K562 (cell line): Measurements from ENCODE around the gene IL26. TPM values are rescaled to one million over a fixed set of nuclear protein-coding genes. Genes with fewer than 3 reads are reported as not detected.
"Not testable (repeated sequence)": the region's sequence is repeated elsewhere in the genome, so short reads cannot be mapped to it uniquely, and the experiment has no call there.

Experiments
- ATAC-seq: fragments of 200-7000 bp; cut with Tn5 transposase; 3 replicates; pipeline ENCODE4 v1.9.1; 2020; ENCODE audit warnings: moderate library complexity
- BruUV-seq: library from RNA; stranded (reverse); fragments of 400-500 nt; replicated peaks from 2 replicates; lab custom pipeline; 2021; lab: Mats Ljungman, UMichigan
- CTCF ChIA-PET: fragments of 300-600 bp; formaldehyde crosslinking; extraction: SDS; loops from one replicate; lab custom pipeline; 2021; ENCODE audit warnings: low intra/inter-chr PET ratio; lab: Yijun Ruan, JAX
- POLR2A ChIA-PET: fragments of 300-600, 350-650 bp; sonication (Branson Sonifier 250); formaldehyde crosslinking; extraction: SDS; loops from one replicate; lab custom pipeline; 2021; ENCODE audit warnings: antibody characterized with exemption, inconsistent platforms; lab: Yijun Ruan, JAX
- DNase-seq, 4 experiments: peaks; one replicate each; pipeline versions ENCODE4 v3.0.0 to v3.0.0-alpha.2; 2011 to 2018; ENCODE audit warnings: low spot score in 3 of 4, mixed read lengths in 3 of 4; ENCODE audit errors: extremely low read depth in 1 of 4
- FAIRE-seq: peaks from 2 replicates; lab custom pipeline; 2011; peaks lifted over from hg19 to GRCh38; lab: Jason Lieb, UNC
- H2AFZ ChIP-seq: 2 replicates; pipeline ENCODE4 v1.6.0; 2011; ENCODE audit warnings: low read depth, low read length, control low read depth, inconsistent platforms
- H3K27ac ChIP-seq: fragments of 200-600 bp; 3 replicates; pipeline ENCODE4 v1.8.0; 2011; ENCODE audit warnings: low read depth, mild to moderate bottlenecking, control low read depth, inconsistent platforms, low read length, moderate library complexity, mixed read lengths; ENCODE audit errors: extremely low read depth
- H3K27me3 ChIP-seq, 2 experiments: fragments of 300-600 bp in 1 of 2; 2 replicates in 1 of 2; 3 replicates in 1 of 2; pipeline versions ENCODE4 v1.6.0 to v1.8.0; 2011; ENCODE audit warnings: inconsistent platforms in 2 of 2, low read length in 2 of 2, mild to moderate bottlenecking in 1 of 2, mixed read lengths in 1 of 2, moderate library complexity in 1 of 2; ENCODE audit not compliant: control insufficient read depth in 2 of 2, insufficient read depth in 2 of 2
- H3K36me3 ChIP-seq: fragments of 300-600 bp; 3 replicates; pipeline ENCODE4 v1.8.0; 2011; ENCODE audit warnings: mild to moderate bottlenecking, low read length, inconsistent platforms; ENCODE audit not compliant: control insufficient read depth, insufficient read depth
- H3K4me1 ChIP-seq, 2 experiments: fragments of 200-600 bp in 1 of 2; replicated peaks in 1 of 2; 2 replicates in 1 of 2; 3 replicates in 1 of 2; pipeline versions ENCODE4 v1.5.1 to v1.8.0; 2011; ENCODE audit warnings: inconsistent platforms in 2 of 2, low read length in 2 of 2, mild to moderate bottlenecking in 1 of 2, mixed read lengths in 1 of 2, moderate library complexity in 1 of 2; ENCODE audit not compliant: control insufficient read depth in 2 of 2, insufficient read depth in 2 of 2
- H3K4me2 ChIP-seq: 2 replicates; pipeline ENCODE4 v1.6.1; 2011; ENCODE audit warnings: low read length, control low read depth, inconsistent platforms, mixed read lengths; ENCODE audit not compliant: insufficient read depth
- H3K4me3 ChIP-seq: fragments of 200-600 bp; sonication (generic), shearing (Covaris generic); 2 replicates; pipeline ENCODE4 v1.5.1; 2016; ENCODE audit warnings: control low read depth, inconsistent platforms
- H3K79me2 ChIP-seq: fragments of 200-600 bp; 3 replicates; pipeline ENCODE4 v1.8.0; 2011; ENCODE audit warnings: low read length, inconsistent platforms; ENCODE audit not compliant: control insufficient read depth, insufficient read depth
- H3K9ac ChIP-seq, 2 experiments: 2 replicates each; pipeline versions ENCODE4 v1.6.0 to v1.6.1; 2011; ENCODE audit warnings: low read depth in 2 of 2, low read length in 2 of 2, control low read depth in 1 of 2, inconsistent platforms in 1 of 2, mild to moderate bottlenecking in 1 of 2, mixed read lengths in 1 of 2; ENCODE audit not compliant: insufficient read depth in 1 of 2
- H3K9me1 ChIP-seq: one replicate; pipeline ENCODE4 v1.6.0; 2011; ENCODE audit warnings: inconsistent platforms, mild to moderate bottlenecking, low read length, moderate library complexity; ENCODE audit not compliant: control insufficient read depth, insufficient read depth
- H3K9me3 ChIP-seq: replicated peaks from 2 replicates; pipeline ENCODE4 v1.5.1; 2011; ENCODE audit warnings: low read depth, low read length, inconsistent platforms; ENCODE audit not compliant: control insufficient read depth, insufficient read depth
- H4K20me1 ChIP-seq: replicated peaks from 2 replicates; pipeline ENCODE4 v1.6.1; 2011; ENCODE audit warnings: low read length, inconsistent platforms, mixed read lengths; ENCODE audit not compliant: control insufficient read depth, insufficient read depth
- JUND ChIP-seq, 2 experiments: IDR thresholded peaks; 2 replicates in 1 of 2; 3 replicates in 1 of 2; pipeline ENCODE4 v1.6.1; 2011; ENCODE audit warnings: borderline replicate concordance in 2 of 2, low read depth in 2 of 2, low read length in 2 of 2, improper control_type of control experiment in 1 of 2, missing biosample characterization in 1 of 2, missing genetic modification characterization in 1 of 2, missing genetic modification reagents in 1 of 2
- KLF1 ChIP-seq: fragments of 450-650 bp; IDR thresholded peaks from 2 replicates; pipeline ENCODE4 v1.6.1; 2016; ENCODE audit warnings: missing genetic modification characterization, missing compliant biosample characterization
- NR2C2 ChIP-seq, 2 experiments: fragments of 200-800 bp in 1 of 2; sonication (Bioruptor generic) in 1 of 2; sonication (generic) in 1 of 2; formaldehyde crosslinking in 1 of 2; IDR thresholded peaks; 2 replicates each; pipeline versions ENCODE4 v1.6.1 to v1.8.0; 2016 to 2022; ENCODE audit warnings: mild to moderate bottlenecking in 1 of 2, missing compliant biosample characterization in 1 of 2, missing genetic modification characterization in 1 of 2, missing genetic modification reagents in 1 of 2
- ZNF146 ChIP-seq: IDR thresholded peaks from one replicate; pipeline ENCODE4 v1.6.1; 2018; ENCODE audit warnings: missing compliant biosample characterization; ENCODE audit not compliant: unreplicated experiment
- WGBS: fragments of 100-300 bp; shearing (Covaris generic); methylation state at CpG from one replicate; pipeline ENCODE4 v1.1.6; 2016; ENCODE audit warnings: low coverage, mixed read lengths; ENCODE audit not compliant: insufficient coverage; ENCODE audit errors: missing lambda C conversion rate; 5-methylcytosine and 5-hydroxymethylcytosine counted together
- in situ Hi-C: fragments of 300-500 bp; cut with MboI; formaldehyde crosslinking; loops from 4 replicates; pipeline ENCODE4 v1.15.0; 2018; ENCODE audit warnings: inconsistent platforms, mixed read lengths
- intact Hi-C: fragments of 100-400 bp; cut with micrococcal nuclease; formaldehyde crosslinking; loops from 2 replicates; pipeline ENCODE4 v1.14.2; 2022
- polyA plus RNA-seq, 8 experiments: library from polyadenylated mRNA; depleted of rRNA in 4 of 8; stranded (reverse) in 5 of 8; unstranded in 3 of 8; fragments of >200 nt; fragmentation: Nextera tagmentation in 2 of 8; fragmentation: Illumina TruSeq in 1 of 8; extraction: Ambion mirVana in 2 of 8; extraction: Trizol in 1 of 8; gene quantifications; 2 replicates each; pipeline versions ENCODE4 v1.2.1 to v1.2.3, GENCODE V29; 2011 to 2014; ENCODE audit warnings: inconsistent platforms in 1 of 8, missing spikeins in 1 of 8
- total RNA-seq, 7 experiments: library from RNA; depleted of rRNA in 6 of 7; stranded (reverse); fragments of >200 nt in 6 of 7; fragmentation: Illumina TruSeq in 2 of 7; extraction: Trizol in 2 of 7; gene quantifications; 2 replicates each; pipeline versions ENCODE4 v1.2.1 to v1.2.3, GENCODE V29; 2011 to 2021; ENCODE audit warnings: low replicate concordance in 1 of 7

IL26 gene
- total and polyA plus RNA-seq, 9 of the 15 experiments (the other 6 are each of a cell fraction or from before 2014, with no cell fraction given), result not detected

GRCh38 chr12:68175557-68176061 lies 50.0 kb downstream of the IL26 start:
- H3K36me3 ChIP-seq, result no peaks in the 10 kb centered on the region
- H4K20me1 ChIP-seq, result no peaks in the 10 kb centered on the region
- H3K4me2 ChIP-seq, result no peak overlapping the region
- in situ Hi-C loops, result no loop called here
- no peaks in the 10 kb centered on the region for H3K79me2 ChIP-seq
- H3K9me1 ChIP-seq, result no peaks in the 10 kb centered on the region
- no peak overlapping the region for H3K4me3 ChIP-seq
- H2AFZ ChIP-seq, result no peak overlapping the region
- DNase-seq, result no peak
- H3K9ac ChIP-seq, result no peak overlapping the region
- no peaks in the 10 kb centered on the region for H3K27me3 ChIP-seq
- ChIA-PET CTCF (no interaction called here), POLR2A (no interaction called here)
- FAIRE-seq, result no peak
- H3K4me1 ChIP-seq, result no peaks in the 10 kb centered on the region; a peak in 1 of 5 replicates
- no TSS peak for BruUV-seq
- WGBS, result 0% methylated on average over 4 of the region's 4 CpGs
- H3K9me3 ChIP-seq, result no peaks in the 10 kb centered on the region
- TF ChIP-seq JUND (IDR thresholded peaks at IDR 0.05; ENCODE audit: borderline replicate concordance, low read depth, low read length) (no peak), JUND (tag; IDR thresholded peaks at IDR 0.05; ENCODE audit: borderline replicate concordance, low read depth, low read length) (peak; percentile 34; the same call in 1 of the 3 replicates), NR2C2 (CRISPR knock-in tag; IDR thresholded peaks at IDR 0.05) (no peak), NR2C2 (tag; IDR thresholded peaks at IDR 0.05) (0 out of 2 replicates have a peak, but pooled peaks have one; percentile 26), KLF1 (tag) (no peak)
- no peak; the same call in 2 of the 3 replicates for ATAC-seq
- intact Hi-C loops, result no loop called here
- H3K27ac ChIP-seq, result no peak overlapping the region

- DNase-seq, BruUV-seq, FAIRE-seq, POLR2A ChIA-PET, H3K27ac ChIP-seq, H3K27me3 ChIP-seq, in situ Hi-C loops, H3K9me3 ChIP-seq, H3K4me1 ChIP-seq, CTCF ChIA-PET, ATAC-seq, H4K20me1 ChIP-seq, H3K4me3 ChIP-seq, H3K4me2 ChIP-seq, intact Hi-C loops, H3K79me2 ChIP-seq, H2AFZ ChIP-seq, H3K9me1 ChIP-seq, H3K9ac ChIP-seq, H3K36me3 ChIP-seq: not testable (repeated sequence)
- peak; percentile 75 for TF ChIP-seq ZNF146
- 24% methylated on average over 3 of the region's 3 CpGs for whole genome bisulfite sequencing
These were observed 50.8 kb downstream of the IL26 start for GRCh38 chr12:68174761-68175160.
